ENCODE measurements around the gene LTBP1. TPM values are rescaled to one million over a fixed set of nuclear protein-coding genes. Genes with fewer than 3 reads are reported as not detected.

Gene LTBP1
- total and polyA plus RNA-seq, 2 experiments from 2014 or later = 216 to 509 TPM

DNA sequence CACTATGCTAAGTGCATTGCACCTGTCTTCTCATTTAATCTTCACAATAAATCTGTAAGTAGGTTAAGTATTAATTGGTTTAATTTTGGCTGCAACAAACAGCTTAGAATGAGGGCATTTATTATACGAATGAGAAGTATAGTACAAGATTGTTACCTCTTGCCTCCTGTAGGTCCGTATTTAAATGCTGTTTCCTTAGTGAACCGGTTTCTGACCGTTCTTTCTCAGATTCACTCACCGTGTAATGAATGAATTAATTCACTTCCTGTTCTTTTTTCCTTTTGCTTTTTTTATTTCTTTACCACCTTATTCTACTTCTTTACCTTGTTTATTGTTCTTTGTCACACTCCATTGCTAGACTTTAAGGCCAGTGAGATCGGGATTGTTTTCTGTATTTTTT is 375.9 kb downstream of the LTBP1 start:
- H3K4me3 ChIP-seq = no peak overlapping the region
- H3K27ac ChIP-seq = no peak overlapping the region
- TF ChIP-seq, protein P1, sequence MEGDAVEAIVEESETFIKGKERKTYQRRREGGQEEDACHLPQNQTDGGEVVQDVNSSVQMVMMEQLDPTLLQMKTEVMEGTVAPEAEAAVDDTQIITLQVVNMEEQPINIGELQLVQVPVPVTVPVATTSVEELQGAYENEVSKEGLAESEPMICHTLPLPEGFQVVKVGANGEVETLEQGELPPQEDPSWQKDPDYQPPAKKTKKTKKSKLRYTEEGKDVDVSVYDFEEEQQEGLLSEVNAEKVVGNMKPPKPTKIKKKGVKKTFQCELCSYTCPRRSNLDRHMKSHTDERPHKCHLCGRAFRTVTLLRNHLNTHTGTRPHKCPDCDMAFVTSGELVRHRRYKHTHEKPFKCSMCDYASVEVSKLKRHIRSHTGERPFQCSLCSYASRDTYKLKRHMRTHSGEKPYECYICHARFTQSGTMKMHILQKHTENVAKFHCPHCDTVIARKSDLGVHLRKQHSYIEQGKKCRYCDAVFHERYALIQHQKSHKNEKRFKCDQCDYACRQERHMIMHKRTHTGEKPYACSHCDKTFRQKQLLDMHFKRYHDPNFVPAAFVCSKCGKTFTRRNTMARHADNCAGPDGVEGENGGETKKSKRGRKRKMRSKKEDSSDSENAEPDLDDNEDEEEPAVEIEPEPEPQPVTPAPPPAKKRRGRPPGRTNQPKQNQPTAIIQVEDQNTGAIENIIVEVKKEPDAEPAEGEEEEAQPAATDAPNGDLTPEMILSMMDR (IDR thresholded peaks at IDR 0.05; ENCODE audit: low read depth, low read length) = no peak
- peaks cover 12% of the 10 kb centered on the region for H3K4me1 ChIP-seq (ENCODE audit: low read depth)
- no peaks in the 10 kb centered on the region for H3K27me3 ChIP-seq
- DNase-seq (ENCODE audit: low read depth in 1 of 2, low spot score in 1 of 2) = no peak
- H3K36me3 ChIP-seq = no peaks in the 10 kb centered on the region
- no peaks in the 10 kb centered on the region for H3K9me3 ChIP-seq (ENCODE audit: low read depth)

DNA sequence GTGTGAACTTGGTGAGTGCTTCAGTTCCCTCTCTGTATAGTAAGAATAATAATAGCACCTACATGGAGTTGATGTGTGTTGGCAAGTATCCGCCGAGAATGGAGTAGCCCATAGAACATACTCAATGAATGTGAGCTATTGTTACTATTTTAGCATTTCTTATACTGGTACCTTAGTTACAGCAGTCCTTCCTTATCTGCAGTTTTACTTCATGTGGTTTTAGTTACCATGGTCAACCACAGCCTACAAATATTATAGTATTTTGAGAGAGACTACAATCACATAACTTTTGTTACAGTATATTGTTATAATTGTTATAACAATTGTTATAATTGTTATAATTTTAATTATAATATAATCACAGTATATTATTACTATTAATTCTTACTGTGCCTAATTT is 377.2 kb downstream of the LTBP1 start:
- TF ChIP-seq, protein P1 (IDR thresholded peaks at IDR 0.05; ENCODE audit: low read depth, low read length) = no peak
- H3K27ac ChIP-seq = no peak overlapping the region
- H3K36me3 ChIP-seq = peaks cover 6% of the 10 kb centered on the region
- H3K9me3 ChIP-seq (ENCODE audit: low read depth) = no peaks in the 10 kb centered on the region
- peaks cover 12% of the 10 kb centered on the region for H3K4me1 ChIP-seq (ENCODE audit: low read depth)
- no peak overlapping the region for H3K4me3 ChIP-seq
- no peaks in the 10 kb centered on the region for H3K27me3 ChIP-seq
- peak in 1 of 2 donors; percentile 4 for DNase-seq (ENCODE audit: low read depth in 1 of 2, low spot score in 1 of 2)

DNA sequence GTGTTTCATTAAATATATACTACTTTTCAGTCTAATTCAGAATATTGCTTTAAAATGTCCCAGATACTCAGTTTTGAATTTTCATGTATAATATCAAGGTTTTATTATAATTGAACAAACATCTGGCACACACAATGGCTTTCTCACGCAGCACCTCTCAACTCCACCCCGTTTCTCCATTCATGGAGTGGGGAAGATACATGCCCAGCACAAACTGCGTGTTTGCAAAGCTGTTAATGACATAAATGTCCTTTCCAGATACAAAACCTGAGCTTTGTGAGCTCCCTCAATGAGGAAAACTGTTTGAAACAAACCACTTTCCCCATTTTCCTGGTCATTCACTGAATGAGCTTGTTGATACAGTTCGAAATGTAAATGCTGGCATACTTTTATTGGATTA is 379.3 kb downstream of the LTBP1 start:
- peaks cover 5% of the 10 kb centered on the region for H3K4me1 ChIP-seq (ENCODE audit: low read depth)
- no peak overlapping the region for H3K27ac ChIP-seq
- DNase-seq (ENCODE audit: low read depth in 1 of 2, low spot score in 1 of 2) = no peak
- H3K4me3 ChIP-seq = no peak overlapping the region
- no peaks in the 10 kb centered on the region for H3K9me3 ChIP-seq (ENCODE audit: low read depth)
- H3K36me3 ChIP-seq = peaks cover 12% of the 10 kb centered on the region
- H3K27me3 ChIP-seq = no peaks in the 10 kb centered on the region
- TF ChIP-seq, protein P1 (IDR thresholded peaks at IDR 0.05; ENCODE audit: low read depth, low read length) = no peak

DNA sequence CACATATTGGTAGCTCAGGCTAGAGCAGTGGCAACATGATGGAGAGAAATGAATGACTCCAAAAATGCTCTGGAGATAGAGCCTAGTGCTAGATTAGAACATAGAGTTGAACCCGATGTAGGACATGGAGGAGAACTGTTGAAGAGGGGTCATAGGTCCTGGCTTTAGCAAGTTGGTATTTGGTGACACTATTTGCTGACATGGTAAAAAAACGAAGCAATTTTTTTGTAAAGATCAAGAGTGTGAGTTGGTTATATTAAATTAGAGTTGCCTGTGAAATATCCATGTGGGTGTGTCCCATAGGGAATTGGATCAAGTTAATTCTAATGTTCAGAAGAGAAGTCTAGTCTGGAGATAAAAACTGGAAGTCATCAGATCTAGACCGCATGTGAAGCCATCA is 386.7 kb downstream of the LTBP1 start:
- H3K9me3 ChIP-seq (ENCODE audit: low read depth) = no peaks in the 10 kb centered on the region
- no peaks in the 10 kb centered on the region for H3K4me1 ChIP-seq (ENCODE audit: low read depth)
- no peaks in the 10 kb centered on the region for H3K27me3 ChIP-seq
- DNase-seq (ENCODE audit: low read depth in 1 of 2, low spot score in 1 of 2) = no peak
- TF ChIP-seq, protein P1 (IDR thresholded peaks at IDR 0.05; ENCODE audit: low read depth, low read length) = no peak
- no peak overlapping the region for H3K27ac ChIP-seq
- H3K4me3 ChIP-seq = no peak overlapping the region
- H3K36me3 ChIP-seq = peaks cover 14% of the 10 kb centered on the region

DNA sequence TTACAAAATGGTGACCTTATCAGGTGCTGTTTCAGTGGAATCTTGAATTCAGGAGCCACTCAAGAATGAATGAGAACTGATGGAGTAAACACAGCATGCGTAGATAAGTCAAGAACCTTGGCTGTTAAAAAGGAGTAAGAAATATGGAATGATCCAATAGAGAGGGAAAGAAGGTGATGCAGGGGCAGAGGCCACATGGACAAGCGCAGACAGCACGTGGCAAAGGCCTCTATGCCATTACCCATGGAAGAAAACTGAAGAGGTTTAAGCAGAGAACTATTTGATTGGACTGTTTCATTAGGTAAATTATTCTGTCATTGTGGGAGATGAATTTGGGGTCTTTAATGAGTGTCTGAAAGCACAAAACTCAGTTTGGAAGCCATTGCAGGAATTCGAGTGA is 387.3 kb downstream of the LTBP1 start:
- no peaks in the 10 kb centered on the region for H3K27me3 ChIP-seq
- TF ChIP-seq, protein P1 (IDR thresholded peaks at IDR 0.05; ENCODE audit: low read depth, low read length) = no peak
- no peak overlapping the region for H3K27ac ChIP-seq
- DNase-seq (ENCODE audit: low read depth in 1 of 2, low spot score in 1 of 2) = no peak
- H3K4me1 ChIP-seq (ENCODE audit: low read depth) = no peaks in the 10 kb centered on the region
- H3K36me3 ChIP-seq = peaks cover 9% of the 10 kb centered on the region
- H3K9me3 ChIP-seq (ENCODE audit: low read depth) = no peaks in the 10 kb centered on the region
- no peak overlapping the region for H3K4me3 ChIP-seq

DNA sequence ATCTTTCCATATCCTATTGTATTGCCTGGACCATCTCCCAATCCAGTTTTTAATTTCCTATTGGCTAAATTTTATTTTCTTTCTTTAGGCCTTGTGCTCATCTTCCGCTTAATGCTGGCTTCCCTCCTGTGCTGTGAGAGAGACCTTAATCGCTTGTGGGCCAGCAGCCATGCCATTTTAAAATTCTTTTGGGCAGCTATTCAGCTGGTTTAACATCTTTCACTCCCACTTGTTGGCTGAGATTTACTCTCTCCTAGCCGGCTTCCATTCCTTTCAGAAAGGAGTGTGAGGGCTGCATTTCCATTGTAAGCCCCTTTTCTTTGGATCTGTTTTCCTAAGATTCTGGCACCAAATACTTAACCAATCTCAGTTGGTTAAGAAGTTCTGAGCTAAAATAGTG is 388.8 kb downstream of the LTBP1 start:
- TF ChIP-seq, protein P1 (IDR thresholded peaks at IDR 0.05; ENCODE audit: low read depth, low read length) = no peak
- Histone ChIP-seq H3K9me3 (ENCODE audit: low read depth) (no peaks in the 10 kb centered on the region), H3K4me3 (no peak overlapping the region), H3K27me3 (no peaks in the 10 kb centered on the region), H3K27ac (no peak overlapping the region), H3K36me3 (peaks cover 3% of the 10 kb centered on the region), H3K4me1 (ENCODE audit: low read depth) (no peaks in the 10 kb centered on the region)
- DNase-seq (ENCODE audit: low read depth in 1 of 2, low spot score in 1 of 2) = no peak

Data from cardiac muscle cell (in vitro differentiated cells and primary cell).